GM19351 (cell line): ENCODE data around the gene TTBK2.

Source experiments
- ATAC-seq: cut with Tn5 transposase; IDR thresholded peaks from one replicate; pipeline ENCODE4 v1.9.1; 2021; ENCODE audit warnings: mild to moderate bottlenecking, moderate library complexity; ENCODE audit not compliant: unreplicated experiment

TTBK2 gene

GRCh38 chr15:42832576-42832975, 88.0 kb downstream of the TTBK2 start:
- no peak for ATAC-seq

- no peak for ATAC-seq
Observed at GRCh38 chr15:42826251-42826890, 94.2 kb downstream of the TTBK2 start.

DNA sequence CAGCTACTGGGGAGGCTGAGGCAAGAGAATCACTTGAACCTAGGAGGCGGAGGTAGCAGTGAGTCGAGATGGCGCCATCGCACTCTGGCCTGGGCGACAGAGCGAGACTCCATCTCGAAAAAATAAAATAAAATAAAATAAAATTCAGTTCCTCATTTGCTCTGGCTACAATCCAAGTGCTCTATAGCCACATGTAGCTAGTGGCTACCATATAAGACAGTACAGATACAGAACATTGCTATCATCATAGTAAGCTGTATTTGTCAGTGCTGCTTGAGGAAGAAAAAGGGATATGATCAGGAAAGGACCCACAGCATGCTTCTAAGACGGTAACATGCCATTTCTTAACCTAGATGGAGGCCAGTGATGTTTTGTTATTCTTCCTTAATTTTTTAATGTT, 95.0 kb downstream of the TTBK2 start:
- ATAC-seq = no peak

DNA sequence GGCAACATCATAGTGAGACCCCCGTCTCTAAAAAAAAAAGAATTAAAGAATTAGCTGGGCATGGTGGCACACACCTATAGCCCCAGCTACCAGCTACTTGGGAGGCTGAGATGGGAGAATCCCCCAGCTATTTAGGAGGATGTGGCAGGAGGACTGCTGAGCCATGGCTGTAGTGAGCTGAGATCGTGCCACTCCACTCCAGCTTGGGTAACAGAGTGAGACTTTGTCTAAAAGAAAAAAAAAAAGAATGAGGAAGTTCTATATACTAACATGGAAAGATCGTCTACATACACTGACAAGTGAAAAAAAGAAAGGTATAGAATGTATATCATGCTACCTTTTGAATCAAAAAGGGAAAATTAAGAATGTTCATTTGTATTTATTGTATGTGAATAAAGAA, 99.8 kb downstream of the TTBK2 start:
- no peak for ATAC-seq

DNA sequence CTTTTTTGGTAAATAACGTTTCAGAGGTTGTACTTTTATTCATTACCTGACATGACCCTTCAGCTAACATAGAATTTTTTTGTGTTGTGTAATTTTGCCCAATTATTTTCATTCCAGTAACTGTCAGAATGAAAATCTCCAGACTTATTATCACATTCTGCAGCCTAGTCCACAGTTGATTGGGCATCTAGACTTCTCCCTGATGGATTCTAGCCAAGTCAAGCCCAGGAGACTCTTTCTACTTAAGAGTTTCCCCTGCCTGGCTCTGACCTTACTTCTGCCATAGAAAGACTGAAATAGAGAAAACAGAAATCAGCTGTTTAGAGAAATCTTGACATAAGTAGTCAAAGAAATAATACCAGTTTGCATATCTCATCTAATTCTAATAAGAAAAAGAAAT, 100.8 kb downstream of the TTBK2 start:
- no peak for ATAC-seq

DNA sequence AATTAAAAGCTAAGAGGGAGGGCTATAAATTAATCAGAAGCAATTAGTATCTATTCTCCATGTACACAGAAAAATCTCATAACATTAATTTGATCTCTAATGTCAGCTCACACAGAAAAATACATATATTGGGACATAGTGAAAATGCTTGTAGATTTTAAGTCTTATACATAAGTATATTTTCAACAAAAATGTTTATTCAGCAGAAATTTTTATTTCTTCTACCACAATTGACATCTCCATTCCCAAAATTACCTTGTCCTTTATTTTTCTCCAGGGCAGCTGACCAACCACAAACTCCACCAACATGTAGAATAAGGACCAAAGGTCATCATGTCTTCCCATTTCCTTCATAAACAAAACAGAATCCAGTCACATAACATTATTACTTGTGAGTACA, 109.1 kb downstream of the TTBK2 start:
- ATAC-seq = no peak

GRCh38 chr15:42808913-42809312, 111.7 kb downstream of the TTBK2 start:
- no peak for ATAC-seq

DNA sequence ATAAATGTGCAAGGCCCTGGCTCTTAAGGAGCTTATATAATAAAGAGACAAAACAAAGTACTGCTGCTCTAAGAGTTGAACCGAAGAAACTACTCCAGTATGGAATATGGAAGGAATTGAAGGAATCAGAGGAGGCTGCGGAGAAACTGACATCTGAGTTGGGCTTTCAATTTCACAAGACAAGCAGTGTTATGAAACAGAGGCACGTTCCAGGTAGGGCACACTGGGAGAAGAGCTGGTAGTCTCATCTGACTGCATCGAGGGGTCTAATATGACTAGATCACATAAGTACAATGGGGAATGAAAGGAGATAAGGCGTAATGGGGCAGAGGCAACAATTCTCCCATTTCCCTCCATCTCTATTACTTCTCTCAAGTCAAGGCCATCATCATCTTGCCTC, 115.3 kb downstream of the TTBK2 start:
- ATAC-seq = no peak

DNA sequence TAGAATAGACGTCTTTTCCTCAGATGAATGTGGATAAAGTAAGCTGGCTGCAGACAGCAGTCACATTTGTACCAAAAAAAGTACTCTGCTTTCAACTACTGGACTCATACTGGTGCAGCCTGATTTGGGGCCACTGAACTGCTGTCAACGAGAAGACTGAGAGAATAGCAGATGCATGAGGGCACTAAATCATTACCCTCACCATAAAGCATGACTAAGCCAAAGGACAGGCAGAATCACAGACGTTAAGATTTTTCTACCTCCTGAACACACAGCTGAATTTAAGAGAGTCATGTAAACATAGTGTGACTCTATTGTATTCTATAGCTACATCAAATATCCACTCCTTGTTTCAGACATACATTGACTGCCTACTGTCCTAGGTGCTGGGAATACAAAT, 115.8 kb downstream of the TTBK2 start:
- no peak for ATAC-seq

- no peak for ATAC-seq
Observed at GRCh38 chr15:42803436-42803835, 117.1 kb downstream of the TTBK2 start.

GRCh38 chr15:42802168-42802567, 118.4 kb downstream of the TTBK2 start:
- no peak for ATAC-seq

DNA sequence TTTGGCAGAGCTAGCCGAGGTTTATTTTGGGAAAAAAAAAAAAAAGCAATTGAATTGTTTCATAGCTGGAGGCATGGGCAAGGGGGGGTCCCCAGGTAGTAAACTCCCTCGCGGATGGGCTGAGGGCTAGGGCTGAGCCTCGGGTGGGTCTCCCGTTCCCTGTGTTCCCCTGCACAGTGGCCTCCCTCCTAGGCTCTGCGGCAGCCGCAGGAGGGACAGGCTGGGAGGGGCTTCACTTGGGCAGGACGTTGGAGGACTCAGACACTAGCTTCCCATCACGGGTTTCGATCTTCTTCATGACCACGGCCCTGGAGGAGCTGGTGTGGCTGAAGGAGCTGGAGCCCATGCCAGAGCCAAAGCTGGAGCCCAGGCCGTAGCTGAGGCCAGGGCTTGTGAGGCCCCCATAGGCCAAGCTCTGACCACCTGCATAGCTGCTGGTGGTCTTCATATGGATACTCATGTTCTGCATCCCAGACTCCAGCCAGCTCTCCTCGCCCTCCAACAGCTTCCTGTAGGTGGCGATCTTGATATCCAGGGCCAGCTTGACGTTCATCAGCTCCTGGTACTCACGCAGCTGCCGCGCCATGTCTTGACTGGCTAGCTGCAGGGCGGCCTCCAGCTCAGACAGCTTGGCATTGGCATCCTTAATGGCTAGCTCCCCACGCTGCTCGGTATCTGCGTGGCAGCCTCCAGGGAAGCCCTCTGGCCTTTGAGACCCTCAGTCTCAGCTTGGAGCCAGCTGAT, 119.7 kb downstream of the TTBK2 start:
- no peak for ATAC-seq

DNA sequence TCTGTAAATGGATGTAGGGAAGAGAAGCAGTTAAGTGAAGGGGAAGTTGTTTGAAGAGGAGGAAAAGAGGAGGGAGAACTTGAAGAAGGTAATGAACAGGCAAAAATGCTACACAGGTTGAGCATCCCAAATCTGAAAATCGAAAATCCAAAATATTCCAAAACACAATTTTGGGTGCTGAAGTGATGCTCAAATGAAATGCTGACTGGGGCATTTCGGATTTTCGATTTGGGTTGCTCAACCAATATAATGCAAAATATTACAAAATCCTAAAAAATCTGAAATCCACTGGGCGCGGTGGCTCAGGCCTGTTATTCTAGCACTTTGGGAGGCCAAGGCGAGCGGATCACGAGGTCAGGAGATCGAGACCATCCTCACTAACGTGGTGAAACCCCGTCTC, 121.8 kb downstream of the TTBK2 start:
- no peak for ATAC-seq

- no peak for ATAC-seq
Observed at GRCh38 chr15:42796955-42797782, 123.4 kb downstream of the TTBK2 start.

DNA sequence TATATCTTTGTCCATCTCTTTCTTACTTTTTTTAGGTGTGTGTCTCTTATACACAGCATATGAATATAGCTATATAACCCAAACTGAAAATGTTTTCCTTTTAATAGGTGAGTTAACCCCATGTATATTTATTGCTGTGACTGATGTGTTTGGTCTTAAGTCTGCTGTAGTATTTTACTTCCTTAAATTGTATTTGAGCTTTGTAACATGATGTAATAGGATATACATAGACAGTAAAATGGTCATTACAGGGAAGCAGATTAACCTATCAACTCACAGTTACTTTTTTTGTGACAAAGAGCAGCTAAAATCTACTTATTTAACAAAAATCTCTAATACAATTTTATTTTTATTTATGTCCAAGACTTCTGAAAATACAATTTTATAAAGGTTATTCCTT, 131.9 kb downstream of the TTBK2 start:
- ATAC-seq = no peak

GRCh38 chr15:42786978-42787377, 133.6 kb downstream of the TTBK2 start:
- no peak for ATAC-seq

DNA sequence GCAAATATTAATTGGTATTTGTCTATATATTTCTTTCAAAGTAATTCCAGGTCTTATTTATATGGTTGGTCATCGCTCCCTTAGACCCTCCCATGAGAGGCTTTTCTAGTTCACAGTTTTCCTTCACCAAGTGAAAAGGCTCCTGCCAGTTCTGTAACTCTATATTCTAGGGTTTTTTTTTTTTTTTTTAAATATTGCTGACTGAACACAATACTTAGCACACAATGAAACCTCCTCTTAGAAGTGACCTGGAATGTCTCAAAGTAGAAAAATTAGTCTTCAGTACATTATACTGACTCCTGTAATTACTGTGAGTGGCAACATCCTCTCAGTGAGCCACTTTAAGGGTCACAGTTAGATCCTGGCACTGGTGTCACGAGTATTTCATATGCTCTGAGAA, 135.0 kb downstream of the TTBK2 start:
- ATAC-seq = no peak

DNA sequence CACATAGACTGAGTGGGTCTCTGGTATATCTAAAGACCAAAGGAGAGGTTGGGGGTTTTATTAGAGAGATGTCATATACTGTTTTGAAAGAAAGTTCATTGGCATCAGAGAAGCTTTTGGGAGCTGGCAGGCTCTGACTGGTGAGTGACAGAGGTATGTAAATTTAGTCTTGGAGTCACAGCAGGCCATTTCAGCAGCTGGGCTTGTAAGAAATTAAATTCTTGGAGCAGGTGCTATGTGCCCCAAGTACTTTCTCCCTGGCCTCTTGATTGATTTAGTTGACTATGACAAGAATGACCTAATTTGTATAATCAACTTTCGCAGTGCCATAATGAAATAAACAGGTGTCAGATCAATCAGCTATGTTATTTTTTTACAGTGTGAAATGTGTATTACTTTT, 135.9 kb downstream of the TTBK2 start:
- no peak for ATAC-seq

GRCh38 chr15:42782716-42783115, 137.9 kb downstream of the TTBK2 start:
- no peak for ATAC-seq

- ATAC-seq = no peak
Observed at GRCh38 chr15:42775416-42775815, 145.2 kb downstream of the TTBK2 start.

GRCh38 chr15:42772901-42773300, 147.7 kb downstream of the TTBK2 start:
- no peak for ATAC-seq

- ATAC-seq = no peak
Observed at GRCh38 chr15:42772144-42772543, 148.4 kb downstream of the TTBK2 start.
